ENCODE data around the gene ZNF746.

DNA sequence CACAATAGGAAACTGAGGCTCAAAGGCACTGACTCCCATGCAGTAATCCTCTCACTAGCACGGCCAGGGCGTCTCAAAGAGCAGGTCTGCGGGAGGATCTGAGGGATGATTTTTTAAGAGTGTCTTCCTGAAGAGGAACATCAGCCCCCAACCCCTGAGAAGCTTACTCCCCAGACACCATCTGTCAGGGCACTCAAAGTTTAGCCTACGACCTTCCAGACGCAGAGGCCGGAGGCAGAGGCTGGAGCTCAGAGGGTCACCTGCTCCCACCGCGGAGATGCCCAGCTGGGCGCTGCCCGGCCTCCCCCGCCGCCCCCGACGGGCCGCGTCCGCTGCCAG lies 38.4 kb downstream of the ZNF746 start:
- TF ChIP-seq, protein P1, sequence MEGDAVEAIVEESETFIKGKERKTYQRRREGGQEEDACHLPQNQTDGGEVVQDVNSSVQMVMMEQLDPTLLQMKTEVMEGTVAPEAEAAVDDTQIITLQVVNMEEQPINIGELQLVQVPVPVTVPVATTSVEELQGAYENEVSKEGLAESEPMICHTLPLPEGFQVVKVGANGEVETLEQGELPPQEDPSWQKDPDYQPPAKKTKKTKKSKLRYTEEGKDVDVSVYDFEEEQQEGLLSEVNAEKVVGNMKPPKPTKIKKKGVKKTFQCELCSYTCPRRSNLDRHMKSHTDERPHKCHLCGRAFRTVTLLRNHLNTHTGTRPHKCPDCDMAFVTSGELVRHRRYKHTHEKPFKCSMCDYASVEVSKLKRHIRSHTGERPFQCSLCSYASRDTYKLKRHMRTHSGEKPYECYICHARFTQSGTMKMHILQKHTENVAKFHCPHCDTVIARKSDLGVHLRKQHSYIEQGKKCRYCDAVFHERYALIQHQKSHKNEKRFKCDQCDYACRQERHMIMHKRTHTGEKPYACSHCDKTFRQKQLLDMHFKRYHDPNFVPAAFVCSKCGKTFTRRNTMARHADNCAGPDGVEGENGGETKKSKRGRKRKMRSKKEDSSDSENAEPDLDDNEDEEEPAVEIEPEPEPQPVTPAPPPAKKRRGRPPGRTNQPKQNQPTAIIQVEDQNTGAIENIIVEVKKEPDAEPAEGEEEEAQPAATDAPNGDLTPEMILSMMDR (IDR thresholded peaks at IDR 0.05), result no peak
- TF ChIP-seq POLR2A (IDR thresholded peaks at IDR 0.05), result no peak

Data from testis (tissue), 2 donors.